GM18909 (cell line): ENCODE measurements around the gene OR2J1.
A peak's percentile ranks its signal among the peaks of the same experiment; 100 is the strongest.
"Not testable (repeated sequence)": the region's sequence is repeated elsewhere in the genome, so short reads cannot be mapped to it uniquely, and the experiment has no call there.

Experiments used
- ATAC-seq: cut with Tn5 transposase; IDR thresholded peaks from one replicate; pipeline ENCODE4 v1.9.1; 2021; ENCODE audit warnings: mild to moderate bottlenecking; ENCODE audit not compliant: unreplicated experiment, poor library complexity

Gene OR2J1

DNA sequence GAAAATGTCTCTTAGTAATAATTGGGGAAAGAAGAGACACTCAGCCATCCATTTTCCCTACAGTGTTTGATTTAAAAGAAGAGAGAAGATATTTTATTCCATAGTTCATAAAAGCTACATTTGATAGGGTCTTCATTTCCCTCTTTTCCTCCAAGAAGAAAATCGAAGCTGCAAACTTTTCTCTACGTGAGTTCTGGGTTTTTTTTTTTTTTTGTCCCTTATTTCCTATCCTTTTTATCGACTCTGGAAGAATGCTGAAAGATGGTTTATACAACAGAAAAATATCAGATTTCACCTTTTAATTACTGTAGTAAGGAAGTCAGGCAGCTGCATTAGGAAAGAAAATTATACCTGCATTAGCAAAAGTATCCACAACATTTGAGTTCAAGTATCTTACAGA lies at the start of gene OR2J1:
Gene OR2J1, plus strand, starts transcription at position 301 of the 400 bp plus-strand sequence. CDS start 1,453 bp downstream, outside the sequence.
- ATAC-seq, result no peak

DNA sequence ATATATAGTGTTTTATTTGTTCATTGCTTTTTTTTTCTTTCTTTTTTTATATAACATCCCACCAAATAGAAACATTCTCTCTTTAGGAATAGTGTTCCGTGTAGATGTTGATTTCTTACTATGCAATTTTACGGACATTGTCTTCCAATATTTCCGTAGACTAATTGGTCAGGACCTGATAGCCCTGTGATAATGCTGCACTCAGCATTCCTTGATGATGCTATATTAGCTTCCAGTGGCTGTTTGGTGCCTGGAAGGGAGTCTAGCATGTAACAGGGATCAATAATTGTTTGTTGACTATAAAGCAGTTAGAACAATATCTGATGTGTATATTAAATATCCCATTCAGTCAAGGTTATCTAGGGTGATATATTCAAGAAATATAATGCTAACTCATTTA lies 47.6 kb upstream of the OR2J1 start:
- no peak for ATAC-seq

DNA sequence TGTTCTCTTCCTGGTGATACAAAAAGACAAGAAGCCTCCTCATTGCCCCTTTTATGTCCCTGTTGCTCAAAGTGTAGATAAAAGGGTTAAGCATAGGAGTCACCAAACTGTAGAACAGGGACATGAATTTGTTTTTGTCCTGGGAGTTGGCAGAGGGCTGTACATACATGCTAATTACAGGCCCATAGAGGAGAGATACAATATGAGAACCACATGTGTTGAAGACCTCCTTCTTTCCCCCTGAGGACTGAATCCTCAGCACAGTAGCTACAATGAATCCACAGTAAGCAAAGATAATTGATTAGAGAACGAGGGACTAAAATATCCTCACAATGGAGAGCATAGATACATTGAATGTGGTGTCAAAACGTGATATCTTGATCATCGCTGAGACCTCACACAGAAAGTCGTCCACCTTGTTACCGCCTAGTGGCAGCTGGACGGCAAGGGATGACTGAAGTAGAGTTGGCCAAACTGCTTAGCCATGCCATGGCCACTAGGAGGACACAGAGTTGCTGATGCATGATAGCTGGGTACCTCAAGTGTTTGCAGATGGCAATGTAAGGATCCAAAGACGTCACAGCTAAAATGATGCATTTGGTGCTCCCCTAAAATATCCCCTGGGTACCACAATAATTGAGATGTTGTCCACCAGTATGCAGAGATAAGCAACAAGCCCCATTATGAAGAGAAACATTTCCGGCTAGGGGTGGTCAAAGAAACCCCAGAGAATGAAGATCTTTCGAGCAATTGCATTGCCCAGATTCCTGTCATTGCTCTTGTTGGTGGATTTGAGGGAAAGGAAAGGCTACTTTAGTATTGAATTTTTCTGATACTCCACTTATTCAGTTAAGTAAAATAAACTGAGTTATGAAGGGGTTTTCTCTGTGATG lies 27.2 kb upstream of the OR2J1 start:
- ATAC-seq, result peak; percentile 63

DNA sequence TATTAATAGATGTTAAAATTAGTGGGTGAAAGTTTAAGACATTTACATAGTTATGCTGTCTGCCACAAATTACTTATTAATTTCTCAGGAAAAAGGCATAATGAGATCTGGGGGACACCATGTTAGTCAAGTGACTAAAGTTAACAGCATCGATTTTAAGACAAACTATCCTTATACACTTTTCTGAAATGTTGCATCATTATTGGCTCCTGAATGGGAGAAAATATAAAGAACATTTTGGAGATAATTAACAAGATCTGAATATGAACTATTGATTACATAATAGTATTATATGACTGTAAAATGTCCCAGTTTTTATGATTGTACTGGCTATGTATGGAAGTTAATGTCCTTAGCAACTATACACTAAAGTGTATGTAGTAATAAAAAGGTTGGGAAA lies 20.1 kb upstream of the OR2J1 start:
- no peak for ATAC-seq

DNA sequence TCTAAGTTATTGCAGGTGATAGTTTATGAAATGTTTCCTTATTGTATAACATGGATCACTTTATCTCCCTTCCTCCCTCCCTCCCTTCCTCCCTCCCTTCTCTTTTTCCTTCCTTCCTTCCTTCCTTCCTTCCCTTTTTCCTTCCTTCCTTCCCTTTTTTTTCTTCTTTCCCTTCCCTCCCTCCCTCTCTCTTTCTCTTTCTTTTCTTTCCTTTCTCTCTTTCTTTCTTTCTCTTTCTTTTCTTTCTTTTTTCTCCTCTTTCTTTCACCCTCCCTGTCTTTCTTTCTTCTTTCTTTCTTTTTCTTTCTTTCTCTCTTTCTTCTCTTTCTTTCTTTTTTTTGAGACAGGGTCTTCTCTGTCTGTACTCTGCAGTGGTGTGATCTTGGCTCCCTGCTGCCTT lies 18.0 kb upstream of the OR2J1 start:
- ATAC-seq, result no peak

DNA sequence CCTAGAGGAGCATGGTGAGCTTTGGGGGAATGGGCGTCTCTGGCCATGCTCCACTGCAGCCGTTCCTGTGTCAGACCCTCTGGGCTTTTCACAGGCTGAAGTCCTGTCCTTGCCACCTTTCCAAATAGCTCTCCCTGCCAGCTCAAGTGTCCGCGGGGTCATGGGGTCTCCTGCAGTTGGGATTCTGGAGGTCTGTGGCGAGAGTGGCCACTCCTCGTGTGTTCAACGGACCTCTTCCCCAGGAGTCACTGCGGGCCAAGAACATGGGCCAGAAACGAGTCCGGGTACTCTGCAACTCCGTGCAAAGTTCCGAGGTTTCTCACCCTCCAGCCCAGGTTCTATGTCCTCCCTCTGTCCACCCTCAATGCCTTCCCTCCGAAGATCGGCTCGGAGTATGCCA lies 16.8 kb upstream of the OR2J1 start:
- ATAC-seq, result no peak

DNA sequence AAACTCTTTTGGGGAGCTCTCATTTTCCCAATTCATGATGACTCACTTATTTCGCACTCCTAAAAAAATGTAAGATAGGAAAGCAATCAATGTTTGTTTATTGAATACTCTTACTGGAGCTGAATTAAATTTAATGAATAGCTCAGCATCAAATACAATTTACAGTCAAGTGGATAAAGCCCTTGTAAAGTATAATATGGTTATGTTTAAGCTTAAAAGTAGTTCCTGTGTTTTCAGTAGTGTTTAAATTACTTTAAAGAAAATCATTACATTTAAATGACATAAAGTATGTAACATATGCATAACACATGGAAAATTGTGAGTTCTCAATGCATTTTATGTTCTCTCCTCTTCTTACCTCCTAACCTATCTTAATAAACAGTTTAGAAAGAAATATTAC lies 12.1 kb upstream of the OR2J1 start, which contains the start of gene OR2B3:
Gene OR2B3, minus strand, starts transcription at position 101 of the 400 bp plus-strand sequence. Its CDS starts 65 bp downstream, at position 36.
- no peak for ATAC-seq

DNA sequence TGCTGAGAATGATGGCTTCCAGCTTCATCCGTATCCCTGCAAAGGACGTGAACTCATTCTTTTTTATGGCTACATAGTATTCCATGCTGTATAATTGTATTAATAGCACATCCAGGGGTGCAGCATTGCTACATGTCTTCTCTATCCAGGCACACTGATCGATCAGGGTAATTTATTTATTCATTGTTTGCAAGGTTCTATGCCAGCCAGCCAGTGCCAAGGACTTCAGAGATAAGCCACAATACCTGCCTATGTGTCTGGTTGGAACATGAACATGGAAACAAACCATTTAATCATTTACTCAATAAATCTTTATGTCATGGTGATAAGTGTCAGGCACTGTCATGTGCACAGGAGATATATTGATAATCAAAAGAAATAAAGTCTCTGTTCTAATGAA lies 6.3 kb upstream of the OR2J1 start:
- no peak for ATAC-seq

DNA sequence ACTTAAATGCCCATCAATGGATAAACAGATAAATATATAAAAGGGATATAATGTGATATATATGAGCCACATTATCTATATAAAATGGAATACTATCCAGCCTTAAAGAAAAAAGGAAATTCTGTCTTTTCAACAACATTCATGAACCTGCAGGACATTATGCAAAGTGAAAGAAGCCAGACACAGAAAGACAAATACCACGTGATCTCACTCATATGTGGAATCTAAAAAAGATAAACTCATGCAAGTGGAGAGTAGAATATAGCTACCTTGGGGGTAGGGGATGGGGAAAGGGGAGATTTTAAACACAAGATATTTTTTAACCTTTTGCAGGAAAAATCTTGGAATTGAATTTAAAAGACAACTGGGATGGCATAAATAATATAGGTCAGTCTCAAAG lies 1.5 kb upstream of the OR2J1 start:
- ATAC-seq, result no peak

DNA sequence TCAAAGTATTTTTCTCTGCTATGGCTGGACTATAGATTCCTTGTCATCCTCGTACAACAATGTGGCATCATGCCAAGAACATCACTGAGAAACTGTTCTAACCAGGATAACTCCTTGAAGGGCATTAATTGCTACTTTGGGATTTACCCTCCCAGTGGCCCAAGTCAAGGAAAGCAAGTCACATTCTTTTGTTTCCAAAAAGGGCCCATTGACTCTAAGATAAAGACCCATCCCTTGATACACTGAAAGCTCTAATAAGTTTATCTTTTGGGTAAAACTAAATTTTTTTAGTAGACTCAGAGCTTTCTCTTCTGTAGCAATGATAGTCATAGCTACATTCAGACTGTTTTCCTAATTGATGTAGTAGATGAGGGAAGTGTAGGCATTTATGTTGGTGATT lies 8.5 kb downstream of the OR2J1 start, which contains the start of gene OR2J3:
Gene OR2J3, plus strand, starts transcription at position 301 of the 400 bp plus-strand sequence. CDS start 3,833 bp downstream, outside the sequence.
- ATAC-seq, result no peak

DNA sequence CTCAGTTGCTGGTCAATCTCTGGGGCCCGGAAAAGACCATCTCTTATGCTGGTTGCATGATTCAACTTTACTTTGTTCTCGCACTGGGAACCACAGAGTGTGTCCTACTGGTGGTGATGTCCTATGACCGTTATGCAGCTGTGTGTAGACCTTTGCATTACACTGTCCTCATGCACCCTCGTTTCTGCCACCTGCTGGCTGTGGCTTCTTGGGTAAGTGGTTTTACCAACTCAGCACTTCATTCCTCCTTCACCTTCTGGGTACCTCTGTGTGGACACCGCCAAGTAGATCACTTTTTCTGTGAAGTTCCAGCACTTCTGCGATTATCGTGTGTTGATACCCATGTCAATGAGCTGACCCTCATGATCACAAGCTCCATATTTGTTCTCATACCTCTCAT lies 12.8 kb downstream of the OR2J1 start:
- no peak for ATAC-seq

DNA sequence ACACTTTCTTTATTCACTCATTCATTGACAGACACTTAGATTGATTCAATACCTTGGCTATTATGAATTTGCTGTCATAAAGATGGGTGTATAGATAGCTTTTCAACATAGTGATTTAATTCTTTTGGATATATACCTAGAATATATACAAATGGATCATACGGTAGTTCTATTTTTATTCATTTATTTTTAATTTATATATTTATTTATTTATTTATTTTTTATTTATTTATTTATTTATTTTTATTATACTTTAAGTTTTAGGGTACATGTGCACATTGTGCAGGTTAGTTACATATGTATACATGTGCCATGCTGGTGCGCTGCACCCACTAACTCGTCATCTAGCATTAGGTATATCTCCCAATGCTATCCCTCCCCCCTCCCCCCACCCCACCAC lies 15.7 kb downstream of the OR2J1 start:
- ATAC-seq, result not testable (repeated sequence)

DNA sequence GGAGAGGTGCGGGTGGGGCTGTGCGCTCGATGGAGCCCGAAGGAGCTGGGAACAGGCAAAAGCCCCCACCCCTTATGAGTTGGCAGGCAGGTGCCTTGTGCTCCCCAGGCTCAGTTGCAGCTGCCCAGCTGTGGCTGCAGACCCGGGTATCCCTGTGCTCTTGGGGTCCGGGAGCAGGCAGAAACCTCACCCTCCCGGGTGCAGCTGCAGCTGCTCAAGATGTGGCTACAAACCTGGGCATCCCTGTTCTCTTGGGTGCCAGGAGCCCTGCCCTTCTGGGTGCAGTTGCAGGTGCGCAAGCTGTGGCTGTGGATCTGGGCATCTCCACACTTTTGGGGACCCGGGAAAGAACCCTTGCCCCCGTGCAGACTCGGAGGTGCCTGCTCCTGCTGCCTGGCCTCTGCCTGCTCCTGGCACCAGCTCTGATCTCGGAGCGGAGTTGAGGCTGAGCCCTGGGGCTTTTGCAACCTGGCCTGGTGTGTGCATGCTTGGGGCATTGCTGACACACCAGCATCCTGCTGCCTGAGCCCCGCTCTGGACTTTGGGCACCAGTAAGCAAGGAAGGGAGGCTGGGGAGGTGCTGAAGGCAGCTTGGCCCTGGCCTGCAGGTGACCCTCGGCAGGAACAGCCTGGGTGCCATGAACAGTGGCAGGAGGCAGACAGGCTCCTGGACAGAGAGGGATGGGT lies 30.2 kb downstream of the OR2J1 start:
- ATAC-seq, result no peak

DNA sequence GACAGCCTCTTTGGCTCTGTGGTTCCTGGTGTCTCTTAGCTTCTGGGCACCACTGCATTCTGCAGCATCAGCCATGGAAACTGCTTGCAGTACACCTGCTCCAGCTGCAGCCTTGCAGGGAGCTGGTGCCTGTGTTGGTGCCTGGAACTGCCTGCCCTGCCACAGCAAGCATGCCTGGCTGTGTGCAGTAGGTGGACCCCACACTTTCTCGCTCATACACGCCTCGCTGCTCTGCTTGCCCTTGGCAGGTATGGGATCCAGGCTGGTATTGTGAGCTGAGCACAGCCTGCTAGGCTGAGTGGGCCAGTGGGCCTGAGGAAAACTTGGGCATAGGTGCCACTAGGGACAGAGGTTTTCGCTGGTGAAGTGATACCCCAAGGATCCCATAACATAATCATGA lies 31.4 kb downstream of the OR2J1 start:
- ATAC-seq, result no peak

DNA sequence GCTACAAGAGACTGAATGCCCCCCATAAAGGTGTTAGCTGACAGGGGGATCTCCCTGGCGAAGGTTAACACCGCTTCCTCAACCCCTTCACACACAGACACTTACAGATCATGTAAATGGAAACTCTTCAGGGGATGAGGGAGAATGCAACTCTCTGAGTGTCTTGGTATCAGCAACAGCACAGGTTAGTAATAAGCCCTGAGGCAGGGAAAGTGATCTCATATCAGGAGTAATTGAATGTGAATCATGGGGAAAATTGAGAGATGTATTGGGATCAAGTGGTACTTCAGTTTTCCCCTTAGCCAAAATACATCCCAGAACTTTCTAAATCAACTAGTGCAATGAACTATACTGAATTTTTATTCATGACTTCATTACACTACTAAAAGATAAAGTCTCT lies 32.4 kb downstream of the OR2J1 start:
- no peak for ATAC-seq

DNA sequence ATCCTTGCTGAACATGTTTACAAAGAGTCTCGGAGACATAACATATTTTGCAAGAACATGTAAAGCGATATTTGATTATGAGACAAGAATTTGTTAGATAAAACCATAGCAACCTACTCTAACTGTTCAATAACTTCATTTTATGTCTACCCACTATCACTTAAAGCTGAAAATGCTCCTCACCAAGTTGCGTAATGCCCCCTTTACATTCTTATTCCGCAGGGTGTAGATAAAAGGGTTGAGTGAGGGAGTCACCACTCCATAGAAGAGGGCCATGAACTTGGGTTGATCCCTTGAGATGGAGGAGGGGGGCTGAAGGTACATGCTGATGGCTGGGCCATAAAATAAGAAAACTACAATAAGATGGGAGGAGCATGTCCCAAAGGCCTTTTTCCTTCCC lies 38.4 kb downstream of the OR2J1 start:
- ATAC-seq, result no peak

DNA sequence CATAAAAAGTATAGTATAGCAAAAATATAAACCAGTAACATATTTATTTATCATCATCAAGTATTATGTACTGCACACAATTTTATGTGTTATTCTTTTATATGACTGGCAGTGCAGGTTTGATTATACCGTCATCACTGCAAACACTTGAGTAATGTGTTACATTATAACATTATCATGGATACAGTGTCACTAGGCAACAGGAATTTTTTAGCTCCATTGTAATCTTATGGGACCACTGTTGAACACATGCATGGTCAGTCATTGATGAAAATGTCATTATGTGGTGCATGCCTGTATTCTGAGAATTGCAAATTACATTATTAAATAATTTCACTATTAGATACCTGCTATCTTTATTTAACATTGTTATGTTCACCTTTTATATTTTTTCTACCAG lies 42.3 kb downstream of the OR2J1 start:
- no peak for ATAC-seq

DNA sequence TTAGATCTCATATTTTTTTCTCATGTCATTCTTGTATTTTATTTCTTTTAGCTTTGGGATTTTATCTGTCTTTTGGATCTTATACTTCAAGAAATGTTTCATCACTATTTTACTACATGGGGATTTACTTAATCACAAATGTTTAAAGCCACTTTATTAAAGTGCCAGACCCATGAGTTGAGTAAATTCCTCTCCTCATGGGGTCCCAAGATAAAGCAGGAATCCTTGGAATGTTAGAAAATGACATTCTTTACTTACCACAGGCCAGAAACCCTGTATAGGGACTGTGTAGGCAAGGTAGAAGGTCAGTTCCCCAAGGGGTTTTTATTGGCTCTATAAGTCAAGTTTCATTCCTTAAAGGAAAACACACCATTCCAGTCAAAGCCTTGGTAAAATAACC lies 43.0 kb downstream of the OR2J1 start:
- no peak for ATAC-seq

DNA sequence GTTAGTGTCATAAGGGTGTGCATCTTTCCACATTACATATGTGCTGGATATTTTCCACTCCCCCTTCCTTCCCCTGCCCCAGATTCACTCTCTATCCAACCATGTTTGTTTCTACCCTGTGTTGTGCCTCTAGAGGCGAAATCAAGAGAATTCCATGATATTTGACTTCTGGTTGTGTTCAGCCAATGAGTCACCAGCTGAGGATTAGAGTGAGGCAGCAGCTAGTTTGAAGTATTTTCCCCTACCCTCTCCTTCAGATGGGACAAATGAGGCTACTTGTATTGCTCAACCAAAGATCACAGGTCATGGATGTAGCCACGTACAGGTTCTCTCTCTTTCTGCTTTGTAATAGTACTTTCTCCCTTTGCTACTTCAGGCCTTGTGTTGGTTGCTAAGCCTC lies 46.9 kb downstream of the OR2J1 start:
- no peak for ATAC-seq

DNA sequence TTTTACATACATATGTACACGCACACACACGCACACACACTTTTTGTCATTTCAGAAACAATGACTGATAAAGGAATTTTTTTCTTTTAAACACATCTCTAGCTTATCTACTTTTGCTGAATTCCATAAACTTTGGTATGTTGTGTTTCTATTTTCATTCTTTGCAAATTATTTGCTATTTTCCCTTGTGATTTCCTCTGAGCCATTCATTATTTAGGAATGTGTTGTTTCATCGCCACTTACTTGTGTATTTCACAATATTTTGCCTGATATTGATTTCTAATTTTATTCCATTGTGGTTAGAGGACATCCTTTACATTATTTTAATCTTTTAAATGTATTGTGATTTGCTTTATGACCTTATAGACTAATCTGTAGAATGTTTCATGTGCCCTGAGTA lies 47.8 kb downstream of the OR2J1 start:
- no peak for ATAC-seq

DNA sequence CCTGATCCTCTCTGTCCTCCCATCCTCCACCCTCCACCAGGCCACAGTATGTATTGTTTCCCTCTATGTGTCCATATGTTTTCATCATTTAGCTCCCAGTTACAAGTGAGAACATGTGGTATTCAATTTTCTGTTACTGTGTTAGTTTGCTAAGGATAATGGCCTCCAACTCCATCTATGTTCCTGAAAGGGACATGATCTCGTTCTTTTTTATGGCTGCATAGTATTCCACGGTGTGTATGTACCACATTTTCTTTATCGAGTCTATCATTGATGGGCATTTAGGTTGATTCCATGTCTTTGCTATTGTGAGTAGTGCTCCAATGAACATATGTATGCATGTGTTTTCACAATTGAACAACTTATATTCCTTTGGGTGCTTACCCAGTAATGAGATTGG lies 50.2 kb downstream of the OR2J1 start:
- not testable (repeated sequence) for ATAC-seq
